H1 (cell line): Measurements from ENCODE around the gene ELMO1. TPM values are rescaled to one million over a fixed set of nuclear protein-coding genes. Genes with fewer than 3 reads are reported as not detected.

ENCODE experiments used
- CTCF ChIA-PET: fragments of 300-600 bp; sonication (Branson Sonifier 250); formaldehyde crosslinking; loops from one replicate; lab custom pipeline; 2021; ENCODE audit not compliant: partially characterized antibody; lab: Charles Lee
- POLR2A ChIA-PET: fragments of 300-600 bp; sonication (Branson Sonifier 250); formaldehyde crosslinking; loops from one replicate; lab custom pipeline; 2021; ENCODE audit warnings: inconsistent platforms; ENCODE audit not compliant: partially characterized antibody; lab: Charles Lee
- DNase-seq, 2 experiments: peaks; one replicate each; pipeline versions ENCODE4 v3.0.0 to v3.0.0-alpha.2; 2010 to 2022; ENCODE audit warnings: low spot score in 2 of 2, low read depth in 1 of 2, mixed read lengths in 1 of 2
- FAIRE-seq: peaks from 2 replicates; lab custom pipeline; 2011; peaks lifted over from hg19 to GRCh38; lab: Jason Lieb, UNC
- H2AFZ ChIP-seq: 2 replicates; pipeline ENCODE4 v1.8.1; 2012; ENCODE audit warnings: low read length, inconsistent platforms
- H2AK5ac ChIP-seq: 2 replicates; pipeline ENCODE4 v1.6.1; 2013; ENCODE audit warnings: low read depth, low read length
- H2BK120ac ChIP-seq: replicated peaks from 2 replicates; pipeline ENCODE3; 2013; ENCODE audit warnings: low read depth, low read length, inconsistent platforms
- H2BK12ac ChIP-seq: 2 replicates; pipeline ENCODE4 v1.6.1; 2013; ENCODE audit warnings: low read depth, low read length
- H2BK15ac ChIP-seq: 2 replicates; pipeline ENCODE4 v1.6.1; 2013; ENCODE audit warnings: low read length
- H2BK20ac ChIP-seq: 2 replicates; pipeline ENCODE4 v1.6.1; 2013; ENCODE audit warnings: low read length
- H2BK5ac ChIP-seq: 2 replicates; pipeline ENCODE4 v1.6.1; 2013; ENCODE audit warnings: low read depth, low read length
- H3K14ac ChIP-seq: 2 replicates; pipeline ENCODE4 v1.6.1; 2013; ENCODE audit warnings: inconsistent platforms; ENCODE audit not compliant: insufficient read length
- H3K18ac ChIP-seq: 2 replicates; pipeline ENCODE4 v1.6.1; 2013; ENCODE audit warnings: low read length; ENCODE audit errors: extremely low read depth
- H3K23ac ChIP-seq: 2 replicates; pipeline ENCODE4 v1.6.1; 2013; ENCODE audit warnings: inconsistent platforms; ENCODE audit not compliant: insufficient read length
- H3K23me2 ChIP-seq: 2 replicates; pipeline ENCODE4 v1.6.1; 2013; ENCODE audit warnings: low read depth, low read length
- H3K27ac ChIP-seq: 2 replicates; pipeline ENCODE4 v1.6.1; 2011; ENCODE audit warnings: low read depth, low read length, inconsistent platforms
- H3K27me3 ChIP-seq, 4 experiments: replicated peaks in 1 of 4; 1 replicate in 1 of 4; 2 replicates in 3 of 4; pipeline versions ENCODE4 v1.6.1 to v1.8.1; 2011 to 2013; ENCODE audit warnings: low read length in 3 of 4, mild to moderate bottlenecking in 3 of 4, inconsistent platforms in 2 of 4, mixed read lengths in 2 of 4, moderate library complexity in 1 of 4; ENCODE audit not compliant: control insufficient read depth in 3 of 4, insufficient read depth in 3 of 4; ENCODE audit errors: extremely low read depth in 1 of 4
- H3K36me3 ChIP-seq, 4 experiments: 2 replicates each; pipeline versions ENCODE4 v1.6.1 to v1.8.1; 2011 to 2013; ENCODE audit warnings: mild to moderate bottlenecking in 4 of 4, low read length in 3 of 4, moderate library complexity in 2 of 4, control low read depth in 1 of 4, inconsistent platforms in 1 of 4; ENCODE audit not compliant: insufficient read depth in 4 of 4, control insufficient read depth in 2 of 4
- H3K4ac ChIP-seq: replicated peaks from 2 replicates; pipeline ENCODE3; 2013; ENCODE audit warnings: low read length, low read depth, mixed read lengths, inconsistent platforms; ENCODE audit not compliant: insufficient read length
- H3K4me1 ChIP-seq, 4 experiments: replicated peaks in 1 of 4; 1 replicate in 1 of 4; 2 replicates in 3 of 4; pipeline versions ENCODE4 v1.6.1 to v1.8.1; 2011 to 2013; ENCODE audit warnings: low read length in 3 of 4, inconsistent platforms in 2 of 4, mixed read lengths in 1 of 4; ENCODE audit not compliant: insufficient read depth in 4 of 4, control insufficient read depth in 3 of 4
- H3K4me2 ChIP-seq, 2 experiments: 2 replicates each; pipeline versions ENCODE4 v1.6.1 to v1.8.1; 2011 to 2013; ENCODE audit warnings: low read depth in 2 of 2, low read length in 2 of 2, control low read depth in 1 of 2, inconsistent platforms in 1 of 2, mild to moderate bottlenecking in 1 of 2; ENCODE audit not compliant: insufficient read depth in 1 of 2
- H3K4me3 ChIP-seq, 4 experiments: fragments of 200-600, 300-600 bp in 1 of 4; sonication (generic), shearing (Covaris generic), sonication (Bioruptor Twin) in 1 of 4; 2 replicates each; pipeline versions ENCODE4 v1.5.1 to v1.8.1; 2011 to 2016; ENCODE audit warnings: low read length in 4 of 4, low read depth in 3 of 4, control low read depth in 2 of 4, inconsistent platforms in 2 of 4, mild to moderate bottlenecking in 2 of 4, mixed read lengths in 1 of 4, moderate library complexity in 1 of 4; ENCODE audit not compliant: insufficient read depth in 2 of 4; ENCODE audit errors: extremely low read depth in 1 of 4
- H3K56ac ChIP-seq: replicated peaks from 2 replicates; pipeline ENCODE3; 2013; ENCODE audit warnings: low read depth, mild to moderate bottlenecking, mixed read lengths, low read length, inconsistent platforms; ENCODE audit not compliant: insufficient read length
- H3K79me1 ChIP-seq: 2 replicates; pipeline ENCODE4 v1.6.1; 2013; ENCODE audit warnings: low read depth, low read length, control low read depth
- H3K79me2 ChIP-seq, 2 experiments: 2 replicates each; pipeline versions ENCODE4 v1.6.1 to v1.8.1; 2012 to 2013; ENCODE audit warnings: low read length in 2 of 2, mild to moderate bottlenecking in 2 of 2, inconsistent platforms in 1 of 2; ENCODE audit not compliant: insufficient read depth in 2 of 2, control insufficient read depth in 1 of 2
- H3K9ac ChIP-seq, 4 experiments: replicated peaks in 1 of 4; 1 replicate in 1 of 4; 2 replicates in 3 of 4; pipeline versions ENCODE4 v1.6.1 to v1.8.1; 2011 to 2013; ENCODE audit warnings: low read depth in 3 of 4, low read length in 3 of 4, control low read depth in 2 of 4, mild to moderate bottlenecking in 2 of 4, moderate library complexity in 2 of 4, inconsistent platforms in 1 of 4; ENCODE audit errors: extremely low read depth in 1 of 4
- H3K9me3 ChIP-seq, 2 experiments: 2 replicates each; pipeline versions ENCODE4 v1.6.1 to v1.8.1; 2012 to 2013; ENCODE audit warnings: mild to moderate bottlenecking in 2 of 2, moderate library complexity in 2 of 2, control low read depth in 1 of 2, inconsistent platforms in 1 of 2, low read depth in 1 of 2, low read length in 1 of 2, mixed read lengths in 1 of 2; ENCODE audit not compliant: insufficient read depth in 2 of 2
- H4K20me1 ChIP-seq, 2 experiments: replicated peaks in 1 of 2; 2 replicates each; pipeline versions ENCODE3 to v1.8.1; 2011 to 2013; ENCODE audit warnings: inconsistent platforms in 2 of 2, low read length in 2 of 2, mild to moderate bottlenecking in 1 of 2; ENCODE audit not compliant: insufficient read depth in 2 of 2, control insufficient read depth in 1 of 2
- H4K5ac ChIP-seq: 2 replicates; pipeline ENCODE4 v1.6.1; 2013; ENCODE audit warnings: low read length, low read depth, mixed read lengths, inconsistent platforms; ENCODE audit not compliant: insufficient read length
- H4K8ac ChIP-seq: 2 replicates; pipeline ENCODE4 v1.8.0; 2013; ENCODE audit warnings: mild to moderate bottlenecking, moderate library complexity, low read length, inconsistent platforms; ENCODE audit not compliant: insufficient read depth; ENCODE audit errors: extremely low read depth
- H4K91ac ChIP-seq: replicated peaks from 2 replicates; pipeline ENCODE3; 2013; ENCODE audit warnings: low read length, mixed read lengths, inconsistent platforms; ENCODE audit not compliant: insufficient read length
- CHD1 ChIP-seq: IDR thresholded peaks from 2 replicates; pipeline ENCODE4 v1.6.1; 2012; ENCODE audit warnings: low read depth, low read length, improper control_type of control experiment
- EZH2 ChIP-seq: fragments of 200-600 bp; sonication (generic); IDR thresholded peaks from 2 replicates; pipeline ENCODE4 v1.7.1; 2012; ENCODE audit warnings: low read depth, mild to moderate bottlenecking, moderate library complexity, low read length, inconsistent platforms; ENCODE audit not compliant: severe bottlenecking
- GABPA ChIP-seq: IDR thresholded peaks from 2 replicates; pipeline ENCODE4 v1.6.1; 2011; ENCODE audit warnings: mild to moderate bottlenecking, low read length, moderate library complexity, borderline replicate concordance; ENCODE audit not compliant: insufficient read depth
- GTF2F1 ChIP-seq: IDR thresholded peaks from 2 replicates; pipeline ENCODE4 v1.6.1; 2012; ENCODE audit warnings: low read depth, low read length, improper control_type of control experiment, borderline replicate concordance
- WGBS, 2 experiments: shearing (Covaris generic) in 1 of 2; methylation state at CpG; one replicate each; pipeline versions ENCODE4 v1.1.6 to v1.1.7; 2013 to 2015; ENCODE audit warnings: low lambda C conversion rate in 2 of 2, mixed read lengths in 2 of 2, inconsistent platforms in 1 of 2, low coverage in 1 of 2, missing lambda C conversion rate in 1 of 2; ENCODE audit not compliant: insufficient replicate concordance in 2 of 2, insufficient coverage in 1 of 2, insufficient read length in 1 of 2; ENCODE audit errors: extremely low coverage in 1 of 2, missing lambda C conversion rate in 1 of 2; 5-methylcytosine and 5-hydroxymethylcytosine counted together
- polyA plus RNA-seq, 7 experiments: library from polyadenylated mRNA; depleted of rRNA in 3 of 7; stranded (reverse) in 5 of 7; unstranded in 2 of 7; fragments of >200 nt in 5 of 7; fragments of 200-250 nt in 2 of 7; gene quantifications; 1 replicate in 5 of 7; 2 replicates in 1 of 7; 4 replicates in 1 of 7; pipeline versions ENCODE4 v1.2.1 to v1.2.3, GENCODE V29; 2011 to 2013; ENCODE audit warnings: missing spikeins in 2 of 7, mixed read lengths in 2 of 7
- total RNA-seq: library from RNA; stranded (reverse); fragmentation: NEBNext Ultra II Directional; extraction: Animal tissue kit (Norgen Biotek cat#: 25700); gene quantifications from 2 replicates; pipeline ENCODE4 v1.2.1, GENCODE V29; 2021

Gene ELMO1
- total and polyA plus RNA-seq, 2 of the 8 experiments (the other 6 are each of a cell fraction or from before 2014, with no cell fraction given): 18.4 to 21.0 TPM

DNA sequence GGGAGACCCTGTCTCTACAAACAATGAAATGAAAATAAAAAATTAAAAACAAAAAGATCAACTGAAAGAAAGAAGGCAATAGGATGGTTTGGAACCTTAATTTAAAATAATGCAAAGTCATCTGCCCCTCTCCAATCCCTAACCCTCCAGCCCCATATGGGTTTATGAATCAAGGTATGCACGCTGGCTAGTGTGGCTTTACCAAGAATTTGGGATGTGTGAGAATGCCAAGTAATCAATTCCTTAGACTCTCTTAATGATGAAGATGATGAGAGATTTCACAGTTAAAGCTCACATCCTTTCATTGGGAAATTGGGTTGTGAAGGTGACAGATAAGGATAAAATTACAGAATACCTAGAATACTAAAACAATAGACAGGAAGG lies 577.3 kb downstream of the ELMO1 start:
- WGBS, 2 experiments: 100% methylated on average over 1 of the region's 1 CpG; no CpG with 5 or more reads in 1 of the 2 experiments
- Histone ChIP-seq H3K56ac (no peak overlapping the region), H3K27me3 (no peaks in the 10 kb centered on the region), H3K27ac (no peak overlapping the region), H3K9me3 (no peaks in the 10 kb centered on the region), H2BK5ac (no peak overlapping the region), H4K91ac (no peak overlapping the region), H3K4me2 (no peak overlapping the region), H2BK15ac (no peak overlapping the region), H3K36me3 (no peaks in the 10 kb centered on the region), H3K79me1 (no peaks in the 10 kb centered on the region), H3K23ac (no peak overlapping the region), H2AK5ac (no peak overlapping the region), H4K20me1 (no peaks in the 10 kb centered on the region), H3K4me3 (no peak overlapping the region), H3K79me2 (no peaks in the 10 kb centered on the region), H2BK120ac (no peak overlapping the region), H3K23me2 (no peaks in the 10 kb centered on the region), H3K18ac (no peak overlapping the region), H4K5ac (no peak overlapping the region), H2AFZ (no peak overlapping the region), H2BK12ac (no peak overlapping the region), H3K4me1 (peaks cover 0 to 14% (median 9%) of the 10 kb centered on the region in 4 experiments; a peak in 6 of 7 replicates), H2BK20ac (no peak overlapping the region), H4K8ac (no peak overlapping the region), H3K14ac (no peak overlapping the region), H3K4ac (no peak overlapping the region), H3K9ac (no peak overlapping the region)
- CTCF ChIA-PET: interaction anchor here (0.6 to 1.5 kb wide), 2 partner anchors 9 to 96 kb away, joined by 3 read pairs; no protein-coding TSS in a partner anchor
- POLR2A ChIA-PET: no interaction called here
- DNase-seq: no peak
- TF ChIP-seq GTF2F1: no peak
- no peak for TF ChIP-seq EZH2
- TF ChIP-seq CHD1: no peak
- TF ChIP-seq GABPA: no peak
- FAIRE-seq: no peak
